ENCODE results near the gene POLR3GL.

POLR3GL gene

DNA sequence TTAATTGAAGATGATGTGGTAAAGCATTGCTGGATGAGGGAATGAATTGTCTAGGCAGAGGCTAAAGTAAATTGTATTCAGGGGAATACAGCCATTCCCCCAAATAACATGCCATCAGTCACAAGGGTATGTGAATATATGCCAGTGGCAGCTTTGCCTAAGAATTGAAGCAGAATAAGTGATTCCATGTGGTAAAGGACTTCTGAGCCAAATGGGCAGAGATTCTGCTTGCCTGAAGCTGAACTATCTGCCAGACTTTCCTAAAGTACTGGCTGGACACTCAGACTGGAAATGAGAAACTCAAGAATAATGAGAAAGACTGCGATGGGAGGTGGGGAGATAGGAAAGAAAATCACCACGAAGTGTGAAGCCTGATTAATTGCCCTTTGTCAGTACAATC lies 9.1 kb upstream of the POLR3GL start:
- no peak for ATAC-seq
- TF ChIP-seq GLIS3 (CRISPR knock-in tag; IDR thresholded peaks at IDR 0.05) (no peak), OSR1 (CRISPR knock-in tag; IDR thresholded peaks at IDR 0.05) (no peak), CREB5 (CRISPR knock-in tag; IDR thresholded peaks at IDR 0.05; ENCODE audit: low read depth) (no peak), CSDC2 (CRISPR knock-in tag; IDR thresholded peaks at IDR 0.05) (no peak)
- TF ChIP-seq, protein P1, sequence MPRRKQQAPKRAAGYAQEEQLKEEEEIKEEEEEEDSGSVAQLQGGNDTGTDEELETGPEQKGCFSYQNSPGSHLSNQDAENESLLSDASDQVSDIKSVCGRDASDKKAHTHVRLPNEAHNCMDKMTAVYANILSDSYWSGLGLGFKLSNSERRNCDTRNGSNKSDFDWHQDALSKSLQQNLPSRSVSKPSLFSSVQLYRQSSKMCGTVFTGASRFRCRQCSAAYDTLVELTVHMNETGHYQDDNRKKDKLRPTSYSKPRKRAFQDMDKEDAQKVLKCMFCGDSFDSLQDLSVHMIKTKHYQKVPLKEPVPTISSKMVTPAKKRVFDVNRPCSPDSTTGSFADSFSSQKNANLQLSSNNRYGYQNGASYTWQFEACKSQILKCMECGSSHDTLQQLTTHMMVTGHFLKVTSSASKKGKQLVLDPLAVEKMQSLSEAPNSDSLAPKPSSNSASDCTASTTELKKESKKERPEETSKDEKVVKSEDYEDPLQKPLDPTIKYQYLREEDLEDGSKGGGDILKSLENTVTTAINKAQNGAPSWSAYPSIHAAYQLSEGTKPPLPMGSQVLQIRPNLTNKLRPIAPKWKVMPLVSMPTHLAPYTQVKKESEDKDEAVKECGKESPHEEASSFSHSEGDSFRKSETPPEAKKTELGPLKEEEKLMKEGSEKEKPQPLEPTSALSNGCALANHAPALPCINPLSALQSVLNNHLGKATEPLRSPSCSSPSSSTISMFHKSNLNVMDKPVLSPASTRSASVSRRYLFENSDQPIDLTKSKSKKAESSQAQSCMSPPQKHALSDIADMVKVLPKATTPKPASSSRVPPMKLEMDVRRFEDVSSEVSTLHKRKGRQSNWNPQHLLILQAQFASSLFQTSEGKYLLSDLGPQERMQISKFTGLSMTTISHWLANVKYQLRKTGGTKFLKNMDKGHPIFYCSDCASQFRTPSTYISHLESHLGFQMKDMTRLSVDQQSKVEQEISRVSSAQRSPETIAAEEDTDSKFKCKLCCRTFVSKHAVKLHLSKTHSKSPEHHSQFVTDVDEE (CRISPR knock-in tag; IDR thresholded peaks at IDR 0.05), result no peak

- ATAC-seq, result no peak
- TF ChIP-seq ESRRG (CRISPR knock-in tag; IDR thresholded peaks at IDR 0.05) (no peak), CSDC2 (CRISPR knock-in tag; IDR thresholded peaks at IDR 0.05) (no peak), PPARA (CRISPR knock-in tag; IDR thresholded peaks at IDR 0.05; ENCODE audit: borderline replicate concordance) (no peak), OSR1 (CRISPR knock-in tag; IDR thresholded peaks at IDR 0.05) (no peak), ARNTL (CRISPR knock-in tag; IDR thresholded peaks at IDR 0.05; ENCODE audit: borderline replicate concordance, low read depth) (no peak), BACH2 (CRISPR knock-in tag; IDR thresholded peaks at IDR 0.05; ENCODE audit: borderline replicate concordance) (no peak), POU6F1 (CRISPR knock-in tag; IDR thresholded peaks at IDR 0.05; ENCODE audit: borderline replicate concordance, low read depth) (no peak), ZNF70 (CRISPR knock-in tag; IDR thresholded peaks at IDR 0.05) (no peak), SNAI2 (CRISPR knock-in tag; IDR thresholded peaks at IDR 0.05) (no peak)
These were observed 8.1 kb upstream of the POLR3GL start for GRCh38 chr1:145956361-145956760.

GRCh38 chr1:145956781-145957442 lies 7.6 kb upstream of the POLR3GL start:
- TF ChIP-seq ZFP3 (CRISPR knock-in tag; IDR thresholded peaks at IDR 0.05) (no peak; the same call in 1 of the 2 replicates), ZNF70 (CRISPR knock-in tag; IDR thresholded peaks at IDR 0.05) (no peak), RARB (CRISPR knock-in tag; IDR thresholded peaks at IDR 0.05) (no peak), ZC3H10 (CRISPR knock-in tag; IDR thresholded peaks at IDR 0.05) (peak; percentile 38; the same call in 1 of the 2 replicates)
- no peak for ATAC-seq

DNA sequence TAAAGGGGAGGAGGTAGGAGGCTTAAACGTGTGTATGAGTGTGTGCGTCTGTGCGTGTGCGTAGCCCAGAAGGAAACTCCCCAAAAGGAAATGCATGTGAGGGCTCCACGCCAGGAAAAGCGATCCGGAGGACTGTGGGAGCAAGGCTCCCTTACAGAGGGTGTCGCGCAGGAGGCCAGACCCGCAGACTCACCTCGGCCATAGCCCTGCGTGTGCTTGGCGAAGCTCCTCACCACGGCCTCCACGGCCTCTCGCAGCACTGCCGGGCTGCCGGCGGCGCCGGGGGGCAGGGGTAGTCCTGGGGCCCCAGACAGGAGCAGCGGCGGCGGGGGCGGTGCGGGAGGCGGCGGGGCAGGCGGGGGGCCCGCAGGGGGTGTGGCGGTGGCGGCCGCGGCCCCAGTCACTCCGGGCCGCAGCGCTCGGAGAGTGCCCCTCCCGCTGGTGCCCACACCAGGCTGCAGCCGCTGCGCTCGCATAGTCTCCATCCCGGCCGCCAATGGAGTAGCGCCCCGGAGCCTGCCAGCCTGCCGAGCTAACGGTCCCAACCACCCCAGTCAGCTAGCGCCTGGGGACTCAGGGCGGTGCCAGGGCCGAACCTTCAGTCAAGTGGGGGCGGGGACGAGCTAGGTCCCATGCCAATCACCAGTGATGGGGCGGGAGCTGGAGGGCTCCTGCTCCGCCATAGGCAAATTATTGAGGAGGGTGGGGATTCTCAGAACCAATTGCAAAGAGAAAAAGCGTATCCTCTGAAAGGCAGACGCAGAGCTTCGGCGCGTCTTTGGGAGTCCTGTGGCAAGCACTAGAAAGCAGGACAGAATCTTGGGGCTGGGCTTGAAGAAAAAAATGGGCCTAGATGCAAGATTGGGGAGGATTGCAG lies 6.8 kb upstream of the POLR3GL start, which contains the start of gene LIX1L:
LIX1L (minus strand) TSS at position 575 of the 877 bp plus-strand sequence; CDS start at position 485, 90 bp downstream.
- ATAC-seq, result peak; percentile 72
- no peak for TF ChIP-seq ZNF565 (CRISPR knock-in tag; conservative IDR thresholded peaks at IDR 0.05; ENCODE audit: low read depth)
- peak; percentile 84; the same call in 1 of the 2 replicates for TF ChIP-seq ZFP3 (CRISPR knock-in tag; IDR thresholded peaks at IDR 0.05)

DNA sequence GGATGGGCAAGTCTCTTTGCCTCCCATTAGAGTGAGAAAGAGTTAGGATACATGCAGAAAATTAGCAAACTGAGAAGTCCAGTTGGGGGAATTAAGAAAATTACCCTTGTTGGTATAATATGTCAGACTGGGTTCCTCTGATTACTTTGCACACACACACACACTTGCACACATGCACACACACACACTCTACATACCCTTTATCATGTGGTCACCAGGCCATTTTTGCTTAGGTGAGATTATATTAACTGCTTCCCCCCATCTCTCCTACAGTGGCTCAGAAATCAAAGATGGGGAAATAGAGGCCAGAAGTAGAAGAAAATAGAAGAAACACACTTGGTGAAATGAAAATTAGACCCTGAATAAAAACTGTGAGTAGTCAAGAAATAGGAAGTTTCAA lies 5.8 kb upstream of the POLR3GL start:
- ATAC-seq, result no peak
- no peak for TF ChIP-seq TOX (CRISPR knock-in tag; IDR thresholded peaks at IDR 0.05; ENCODE audit: borderline replicate concordance)
- no peak for TF ChIP-seq ZFP3 (CRISPR knock-in tag; IDR thresholded peaks at IDR 0.05)
- no peak for TF ChIP-seq CREB5 (CRISPR knock-in tag; IDR thresholded peaks at IDR 0.05; ENCODE audit: low read depth)
- TF ChIP-seq BACH2 (CRISPR knock-in tag; IDR thresholded peaks at IDR 0.05; ENCODE audit: borderline replicate concordance), result no peak
- TF ChIP-seq OSR1 (CRISPR knock-in tag; IDR thresholded peaks at IDR 0.05), result no peak
- no peak for TF ChIP-seq ISL1 (CRISPR knock-in tag; IDR thresholded peaks at IDR 0.05)
- TF ChIP-seq ESRRG (CRISPR knock-in tag; IDR thresholded peaks at IDR 0.05), result no peak
- no peak for TF ChIP-seq ZNF565 (CRISPR knock-in tag; conservative IDR thresholded peaks at IDR 0.05; ENCODE audit: low read depth)
- TF ChIP-seq SNAI2 (CRISPR knock-in tag; IDR thresholded peaks at IDR 0.05), result no peak
- TF ChIP-seq ZNF8 (CRISPR knock-in tag; IDR thresholded peaks at IDR 0.05), result no peak
- TF ChIP-seq, protein P1 (CRISPR knock-in tag; IDR thresholded peaks at IDR 0.05), result no peak
- no peak for TF ChIP-seq PPARA (CRISPR knock-in tag; IDR thresholded peaks at IDR 0.05; ENCODE audit: borderline replicate concordance)
- no peak for TF ChIP-seq RARB (CRISPR knock-in tag; IDR thresholded peaks at IDR 0.05)
- TF ChIP-seq CSRNP3 (CRISPR knock-in tag; IDR thresholded peaks at IDR 0.05), result no peak

All from SK-N-SH treated with all-trans-retinoic acid at 6 μM for 48 hours (cell line).